NB4 (cell line): ENCODE results near the gene UBA3.

Experiments
- POLR2A ChIP-seq: IDR thresholded peaks from 2 replicates; pipeline ENCODE4 v1.6.1; 2011; ENCODE audit warnings: mild to moderate bottlenecking; ENCODE audit not compliant: insufficient read length; ENCODE audit errors: extremely low read depth
- TF ChIP-seq, protein P1 (sequence below): IDR thresholded peaks from one replicate; pipeline ENCODE4 v1.5.1; 2012; ENCODE audit warnings: low read depth, low read length

DNA sequence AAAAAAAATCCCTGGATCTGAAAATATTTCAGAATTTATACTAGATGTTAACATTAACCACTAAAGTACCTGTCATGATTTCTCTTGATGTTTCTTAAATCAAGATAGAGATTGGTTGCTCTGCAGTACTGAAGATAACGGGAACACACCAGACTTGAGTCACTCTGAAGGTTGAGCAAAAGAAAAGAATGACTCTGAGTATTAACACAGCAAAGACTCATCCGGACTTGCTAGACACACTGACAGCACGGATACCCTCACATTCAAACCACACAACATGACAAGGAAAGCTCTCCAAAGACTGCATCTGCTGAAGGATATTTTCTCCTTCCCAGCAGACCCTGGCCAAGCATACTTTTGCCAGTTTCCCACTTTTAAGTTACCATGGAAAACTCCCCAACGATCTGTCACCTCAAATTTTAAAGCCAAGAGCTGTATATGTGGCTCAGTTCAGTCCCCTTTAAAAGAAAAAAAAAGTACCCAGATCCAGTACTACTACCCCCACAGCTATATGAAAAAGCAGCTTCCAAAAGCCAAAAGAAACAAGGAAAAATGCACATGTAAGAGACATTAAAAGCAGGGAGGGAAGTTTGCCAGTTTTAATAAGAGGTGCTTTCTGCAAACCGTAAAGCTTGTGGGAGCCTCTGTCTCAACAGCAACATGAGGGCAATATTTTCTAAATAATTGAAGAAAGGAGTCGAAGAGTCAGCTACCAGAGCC is 74.9 kb downstream of the UBA3 start:
- TF ChIP-seq, protein P1, sequence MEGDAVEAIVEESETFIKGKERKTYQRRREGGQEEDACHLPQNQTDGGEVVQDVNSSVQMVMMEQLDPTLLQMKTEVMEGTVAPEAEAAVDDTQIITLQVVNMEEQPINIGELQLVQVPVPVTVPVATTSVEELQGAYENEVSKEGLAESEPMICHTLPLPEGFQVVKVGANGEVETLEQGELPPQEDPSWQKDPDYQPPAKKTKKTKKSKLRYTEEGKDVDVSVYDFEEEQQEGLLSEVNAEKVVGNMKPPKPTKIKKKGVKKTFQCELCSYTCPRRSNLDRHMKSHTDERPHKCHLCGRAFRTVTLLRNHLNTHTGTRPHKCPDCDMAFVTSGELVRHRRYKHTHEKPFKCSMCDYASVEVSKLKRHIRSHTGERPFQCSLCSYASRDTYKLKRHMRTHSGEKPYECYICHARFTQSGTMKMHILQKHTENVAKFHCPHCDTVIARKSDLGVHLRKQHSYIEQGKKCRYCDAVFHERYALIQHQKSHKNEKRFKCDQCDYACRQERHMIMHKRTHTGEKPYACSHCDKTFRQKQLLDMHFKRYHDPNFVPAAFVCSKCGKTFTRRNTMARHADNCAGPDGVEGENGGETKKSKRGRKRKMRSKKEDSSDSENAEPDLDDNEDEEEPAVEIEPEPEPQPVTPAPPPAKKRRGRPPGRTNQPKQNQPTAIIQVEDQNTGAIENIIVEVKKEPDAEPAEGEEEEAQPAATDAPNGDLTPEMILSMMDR: no peak
- TF ChIP-seq POLR2A: no peak
